GM18511 (cell line): ENCODE results near the gene CYP27B1.

ENCODE experiments used
- ATAC-seq: cut with Tn5 transposase; IDR thresholded peaks from one replicate; pipeline ENCODE4 v1.9.1; 2021; ENCODE audit warnings: mild to moderate bottlenecking, moderate library complexity; ENCODE audit not compliant: unreplicated experiment

CYP27B1 gene

DNA sequence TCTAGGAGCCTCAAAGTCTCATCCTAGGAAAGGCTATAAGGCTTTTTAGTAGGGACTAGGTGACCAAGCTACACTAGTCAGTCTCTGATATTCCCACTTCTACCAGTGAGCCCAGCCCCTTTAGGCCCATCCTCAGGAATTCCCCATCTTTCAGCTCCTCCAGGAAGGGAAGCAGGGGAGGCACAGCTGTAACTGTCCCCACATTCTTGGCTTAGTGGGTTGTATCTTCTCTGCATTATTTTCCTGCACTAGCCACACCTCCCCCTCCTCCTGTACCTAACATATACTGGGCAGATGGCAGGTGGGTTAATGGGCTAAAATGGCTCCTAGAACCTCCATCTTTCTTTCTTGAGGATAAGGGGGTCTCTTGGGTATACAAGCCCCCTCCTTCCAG, 424 bp upstream of the CYP27B1 start:
- ATAC-seq = no peak

DNA sequence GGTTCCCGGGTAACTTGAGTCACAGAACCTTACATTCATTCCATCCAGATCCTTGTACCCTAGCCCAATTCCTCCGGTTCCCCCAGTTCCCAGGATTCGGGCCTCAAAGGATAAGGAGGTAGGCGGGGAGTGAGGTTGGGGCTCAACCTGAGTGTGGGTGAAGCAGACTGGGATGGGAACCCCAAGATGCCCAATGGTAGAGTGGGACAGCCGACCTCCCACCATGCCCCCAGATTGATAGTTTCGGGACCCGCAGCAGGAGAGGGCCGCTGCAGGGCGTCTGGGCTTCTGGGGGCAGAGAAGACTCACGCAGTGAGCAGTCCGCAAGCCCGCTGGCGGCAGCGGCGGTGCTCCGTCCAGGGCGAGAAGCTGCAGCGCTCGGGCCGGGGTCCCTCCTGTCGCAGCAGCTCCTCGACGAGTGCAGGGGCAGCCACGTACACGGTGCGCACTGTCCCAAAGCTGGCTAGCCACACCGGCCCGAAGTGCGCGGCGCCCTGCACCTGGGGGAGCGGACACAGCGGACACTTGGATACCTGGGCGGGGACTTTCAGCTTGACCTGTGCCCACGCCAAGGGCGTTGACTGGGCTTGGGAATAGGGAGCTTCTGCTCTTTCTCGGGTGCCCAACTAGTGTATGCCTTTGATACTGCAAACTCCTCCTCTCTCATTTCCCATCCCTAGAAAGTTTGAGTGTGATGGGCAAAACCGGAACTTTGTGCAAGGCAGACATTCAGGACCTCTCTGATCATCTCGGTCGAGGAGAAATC, 997 bp downstream of the CYP27B1 start:
- no peak for ATAC-seq

DNA sequence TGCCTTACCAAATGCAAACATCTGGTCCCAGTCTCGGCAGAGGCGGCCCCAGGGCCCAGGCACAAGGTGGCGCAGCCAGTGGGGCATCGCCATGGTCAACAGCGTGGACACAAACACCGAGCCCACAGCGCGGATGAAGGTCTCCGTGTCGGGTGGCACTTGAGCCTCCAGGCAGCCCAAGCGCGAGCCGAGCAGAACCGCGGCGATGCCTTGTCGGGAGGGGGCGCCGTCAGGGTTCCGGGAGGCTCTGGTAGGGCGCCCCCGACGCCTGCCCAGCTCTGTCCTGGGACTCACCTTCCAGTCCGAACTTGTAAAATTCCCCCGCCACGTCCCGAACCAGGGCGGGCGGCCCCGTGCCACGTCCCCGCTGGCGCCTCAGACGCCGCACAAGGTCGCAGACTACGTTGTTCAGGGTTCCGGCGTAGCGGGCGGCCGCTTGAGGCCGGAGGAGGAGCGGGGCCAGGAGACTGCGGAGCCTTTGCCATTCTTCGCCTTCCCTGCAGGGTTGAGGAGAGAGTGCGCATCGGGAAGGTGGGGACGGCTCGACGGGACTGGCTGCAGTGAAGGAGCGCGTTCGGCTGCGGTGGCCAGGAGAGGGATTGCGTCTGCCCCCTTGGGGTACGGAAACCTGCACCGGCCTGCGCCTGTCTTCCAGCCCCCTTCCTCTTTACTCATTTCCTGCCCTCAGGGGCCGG, 1.7 kb downstream of the CYP27B1 start:
- peak; percentile 71 for ATAC-seq

- ATAC-seq = peak; percentile 15
Observed at GRCh38 chr12:57764662-57765002, 2.2 kb downstream of the CYP27B1 start.

DNA sequence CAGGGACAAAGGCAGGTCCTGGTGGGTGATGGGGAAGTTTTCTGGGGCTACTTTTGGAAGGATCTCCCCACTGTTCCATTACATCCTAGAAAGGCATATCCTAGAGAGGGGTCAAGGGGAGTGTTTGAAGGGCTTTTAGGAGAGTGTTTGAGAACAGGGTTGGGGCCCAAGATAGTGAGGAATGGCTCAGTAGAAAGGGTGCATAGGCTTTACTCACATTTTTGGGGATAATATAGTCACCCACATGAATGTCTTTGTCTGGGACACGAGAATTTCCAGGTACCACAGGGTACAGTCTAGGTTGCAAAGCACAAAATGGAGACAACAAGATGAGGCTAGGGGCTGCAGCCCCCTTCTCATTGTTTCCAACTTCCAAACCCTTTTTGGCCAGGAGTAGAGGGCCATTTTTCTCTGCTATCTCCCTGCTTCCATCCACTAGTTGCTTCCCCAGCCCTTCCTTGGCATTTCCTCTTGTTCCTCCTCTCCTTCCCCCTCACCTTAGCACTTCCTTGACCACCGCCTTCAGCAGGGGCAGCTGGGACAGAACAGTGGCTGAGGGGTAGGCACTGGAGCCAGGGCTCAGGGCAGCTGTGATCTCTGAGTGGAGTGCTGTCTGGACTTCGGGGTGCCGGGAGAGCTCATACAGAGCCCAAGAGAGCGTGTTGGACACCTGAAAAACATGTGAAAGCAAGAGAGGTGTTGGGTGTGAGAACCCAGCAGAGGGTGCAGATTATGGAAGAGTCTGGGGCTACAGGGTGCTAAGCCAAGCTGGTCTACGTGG, 2.8 kb downstream of the CYP27B1 start:
- ATAC-seq = no peak

DNA sequence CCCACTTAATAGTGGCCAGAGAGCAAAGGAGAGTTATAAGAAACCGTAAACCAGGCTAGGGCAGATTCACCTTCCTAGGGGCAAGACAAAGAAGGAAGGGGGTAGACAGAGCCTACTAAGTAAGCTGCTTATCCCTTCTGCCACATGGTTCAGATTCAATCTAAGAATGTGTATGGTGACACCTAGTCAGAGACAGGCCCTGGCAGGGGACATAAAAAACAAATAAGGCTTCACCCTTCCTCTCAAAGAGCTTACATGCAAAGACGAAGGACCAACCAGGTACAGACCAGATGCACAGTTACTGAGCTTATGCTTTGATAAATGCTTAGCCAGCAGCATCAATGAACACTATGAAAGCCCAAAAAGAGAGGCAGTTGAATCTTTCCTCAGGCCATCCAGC, 4.4 kb downstream of the CYP27B1 start:
- ATAC-seq = no peak

GRCh38 chr12:57761391-57761998, 5.4 kb downstream of the CYP27B1 start:
- ATAC-seq = no peak

DNA sequence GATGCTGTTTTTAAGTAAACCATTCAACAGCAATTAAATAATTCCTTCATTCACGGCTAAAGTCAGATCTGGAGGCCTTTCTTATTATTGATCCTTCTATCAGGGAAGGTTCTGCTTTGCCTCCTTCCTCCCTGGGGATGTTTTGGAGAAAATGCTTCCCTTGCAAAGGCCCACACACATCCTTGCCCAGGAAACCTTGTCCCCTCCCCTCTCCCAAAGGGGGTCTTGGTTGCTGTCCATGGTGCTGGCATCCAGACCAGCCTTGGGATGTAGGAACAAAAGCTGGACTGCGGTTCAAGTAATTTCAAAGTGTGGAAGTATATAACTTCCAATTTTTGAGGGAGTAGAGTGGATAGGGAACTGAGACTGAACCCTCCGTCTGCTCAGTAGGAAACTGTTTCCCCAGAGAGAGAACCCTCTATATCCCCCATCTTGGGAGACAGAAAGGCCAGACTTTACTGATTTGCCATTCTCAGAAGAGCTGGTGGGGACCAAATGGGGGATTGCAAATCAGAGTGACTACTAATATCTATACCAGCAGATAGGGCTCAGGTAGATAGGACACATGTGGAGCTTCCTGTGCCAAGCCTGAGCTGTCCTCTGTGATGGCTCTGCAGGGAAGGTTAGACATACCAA, 6.4 kb downstream of the CYP27B1 start:
- no peak for ATAC-seq

DNA sequence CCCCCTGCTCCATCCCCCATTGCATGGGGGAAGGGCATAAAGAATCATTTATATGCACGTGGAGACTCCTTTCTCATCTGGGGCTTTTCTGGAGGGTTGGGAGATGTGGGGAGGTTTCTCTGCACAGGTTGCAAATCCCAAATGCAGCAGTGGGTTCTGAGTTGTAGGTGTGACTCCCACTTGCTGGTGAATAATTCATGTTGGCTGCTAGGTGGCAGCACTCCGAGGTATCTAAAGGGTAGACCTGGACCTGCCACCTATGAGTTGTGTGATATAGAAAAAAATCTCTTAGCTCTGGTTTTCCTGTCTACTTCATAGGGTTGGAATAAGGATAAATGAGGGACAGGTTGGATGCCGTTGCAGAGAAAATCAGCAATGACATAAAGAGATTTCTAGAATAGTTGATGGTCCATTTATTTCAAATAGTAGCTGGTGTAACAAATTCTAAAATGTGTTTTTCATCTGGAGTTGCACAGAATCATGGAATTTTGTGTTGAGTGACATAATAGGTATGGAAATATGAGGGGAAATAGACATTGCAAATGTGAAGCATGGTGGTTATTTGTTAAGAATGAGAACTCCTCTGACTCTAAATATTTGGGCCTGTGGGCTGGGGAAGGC, 7.4 kb downstream of the CYP27B1 start:
- ATAC-seq = no peak

- no peak for ATAC-seq
Observed at GRCh38 chr12:57758552-57759359, 8.1 kb downstream of the CYP27B1 start.

DNA sequence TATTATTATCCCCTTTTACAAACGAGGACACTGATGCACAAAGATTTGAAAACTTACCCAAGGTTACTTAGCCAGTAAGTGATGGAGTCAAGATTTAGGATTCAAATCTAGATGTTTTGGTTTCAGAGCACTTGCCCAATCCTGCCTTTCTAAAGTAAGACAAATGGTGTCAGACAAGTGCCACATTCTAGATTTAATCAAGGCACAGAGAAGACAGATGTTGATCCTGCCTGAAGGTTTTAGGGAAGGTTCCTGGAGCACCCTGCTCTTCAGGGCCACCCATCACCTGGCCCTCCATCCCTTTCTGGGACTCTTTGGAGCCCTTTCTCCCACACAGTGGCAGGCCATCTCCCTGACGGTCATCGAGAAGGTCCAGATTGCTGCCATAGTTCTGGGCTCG, 9.1 kb downstream of the CYP27B1 start:
- ATAC-seq = no peak

DNA sequence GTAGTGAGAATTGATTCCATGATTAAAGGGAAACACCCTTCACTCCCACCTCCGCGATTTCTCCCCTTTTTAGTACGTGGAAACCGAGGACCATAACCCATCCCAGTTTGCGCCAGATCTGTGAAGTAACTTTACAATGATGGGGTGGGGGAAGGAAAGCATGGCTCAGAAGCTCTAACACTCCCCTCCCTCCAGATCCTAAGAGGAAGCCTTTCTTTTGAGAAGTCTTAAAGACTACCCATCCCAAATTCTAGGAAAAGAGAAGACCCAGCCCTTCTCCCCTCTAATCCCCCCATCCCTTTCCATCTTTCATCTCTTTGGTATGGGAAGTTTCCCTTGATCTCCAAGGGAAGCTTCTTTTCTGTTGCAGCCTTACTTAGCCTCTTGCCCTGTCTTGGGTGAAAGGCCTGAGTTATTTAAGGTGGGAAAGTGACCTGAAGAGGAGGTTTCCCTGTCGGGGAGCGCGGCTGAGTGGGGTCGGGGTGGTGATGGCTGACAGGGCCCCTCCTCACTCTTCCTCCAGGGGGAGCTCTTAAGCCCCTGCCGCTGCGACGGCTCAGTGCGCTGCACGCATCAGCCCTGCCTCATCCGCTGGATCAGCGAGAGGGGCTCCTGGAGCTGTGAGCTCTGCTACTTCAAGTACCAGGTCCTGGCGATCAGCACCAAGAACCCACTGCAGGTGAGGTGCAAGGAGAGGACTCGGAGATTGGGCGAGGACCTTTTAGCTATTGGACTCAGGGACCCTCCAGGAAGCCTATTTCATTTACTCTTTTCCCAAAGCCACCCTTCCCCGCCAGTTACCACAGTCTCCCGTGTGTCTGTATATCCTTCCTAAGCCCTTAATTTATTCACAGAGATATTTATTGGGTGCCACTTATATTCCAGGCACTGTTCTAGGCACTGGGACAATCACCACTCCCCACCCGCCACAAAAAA, 10.2 kb downstream of the CYP27B1 start:
- no peak for ATAC-seq

- no peak for ATAC-seq
Observed at GRCh38 chr12:57755454-57756372, 11.2 kb downstream of the CYP27B1 start.

DNA sequence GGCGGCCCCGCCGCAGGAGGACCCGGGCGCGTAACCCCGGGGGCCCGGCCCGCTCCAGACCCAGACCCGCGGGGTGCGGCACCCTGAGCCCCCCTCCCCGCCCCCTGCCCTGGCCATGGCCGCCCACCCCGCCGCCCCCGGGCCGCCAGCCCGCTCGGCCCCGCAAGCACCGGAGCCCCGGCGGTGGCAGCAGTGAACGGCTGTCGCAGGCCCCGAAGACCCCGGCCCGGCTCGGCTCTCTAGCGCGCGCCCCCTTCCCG, 11.8 kb downstream of the CYP27B1 start:
- no peak for ATAC-seq

DNA sequence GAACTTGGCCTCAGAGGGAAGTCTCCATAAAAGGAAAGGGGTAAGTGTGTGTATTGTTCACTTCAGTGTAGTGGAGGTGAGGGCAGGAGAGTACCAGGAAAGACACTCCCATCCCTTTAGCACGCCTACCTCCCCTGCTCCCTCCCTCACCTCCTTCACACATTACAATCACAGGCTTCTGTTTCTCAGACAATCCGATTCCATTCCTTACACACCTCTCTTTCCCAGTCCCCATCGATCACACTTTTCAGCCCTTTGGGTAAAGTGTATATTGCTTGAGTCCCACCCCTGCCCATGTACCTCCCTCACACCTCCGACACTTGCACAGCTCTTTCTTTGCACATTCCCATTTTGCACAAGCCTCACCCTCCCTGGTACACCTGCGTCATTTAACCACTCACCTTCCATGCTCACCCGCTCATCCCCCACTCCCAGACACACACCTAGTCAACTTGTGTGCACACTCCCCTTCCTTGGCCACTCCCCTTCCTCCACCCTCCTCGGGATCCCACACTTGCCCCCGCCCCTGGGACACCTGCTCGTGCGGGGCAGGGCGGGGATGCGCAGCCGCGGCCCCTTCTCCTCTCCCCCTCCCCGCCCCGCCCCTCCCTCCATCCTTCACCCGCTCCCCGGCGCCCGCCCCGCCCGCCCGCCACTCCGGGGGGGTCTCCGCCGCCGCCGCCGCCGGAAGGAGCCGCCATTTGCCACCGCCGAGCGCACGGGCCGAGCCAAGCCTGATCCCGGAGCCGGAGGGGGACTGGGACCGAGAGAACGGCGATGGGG, 12.3 kb downstream of the CYP27B1 start, which contains the start of gene MARCHF9:
Gene MARCHF9, plus strand, starts transcription at position 693 of the 783 bp plus-strand sequence. CDS start 426 bp downstream, outside the sequence.
- ATAC-seq = peak; percentile 42

GRCh38 chr12:57753756-57754337, 13.0 kb downstream of the CYP27B1 start:
- no peak for ATAC-seq

- no peak for ATAC-seq
Observed at GRCh38 chr12:57752668-57753000, 14.2 kb downstream of the CYP27B1 start.
